ENCODE measurements around the gene PUS7. TPM values are rescaled to one million over a fixed set of nuclear protein-coding genes. Genes with fewer than 3 reads are reported as not detected.

PUS7 gene
- total RNA-seq, 1 experiment from 2014 or later: 29.1 TPM

DNA sequence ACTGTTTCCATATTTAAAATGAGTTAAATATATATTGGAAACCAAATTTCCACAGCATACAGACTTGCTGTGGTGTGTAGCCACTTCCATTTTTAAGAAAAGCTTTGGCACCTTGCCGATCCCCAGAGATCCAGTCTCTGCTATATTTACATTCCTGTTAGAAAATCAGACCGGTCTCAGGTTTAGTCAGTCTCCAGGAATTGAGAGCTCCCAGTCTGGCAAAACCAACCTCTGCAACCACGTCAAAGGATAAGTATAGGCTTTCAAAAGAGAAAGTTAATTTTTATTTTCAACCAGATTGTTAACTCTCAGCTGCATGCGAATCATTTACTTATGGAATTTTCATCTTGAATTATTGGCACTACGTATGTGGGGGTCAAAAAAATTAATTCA is 28.2 kb downstream of the PUS7 start:
- H3K9me3 Mint-ChIP-seq (ENCODE audit: low read depth, unreplicated experiment): no peaks in the 10 kb centered on the region
- peaks cover 24% of the 10 kb centered on the region for H3K4me1 Mint-ChIP-seq (ENCODE audit: low read depth, unreplicated experiment)
- intact Hi-C loops (cut with micrococcal nuclease; ENCODE audit: unreplicated experiment): no loop called here
- H3K36me3 Mint-ChIP-seq (ENCODE audit: insufficient read depth, unreplicated experiment): peaks cover 20% of the 10 kb centered on the region
- CTCF ChIA-PET: interaction anchor here (0.6 kb wide), 1 partner anchor 241 kb away, joined by 6 read pairs; no protein-coding TSS in a partner anchor
- peak; percentile 5 for DNase-seq
- TF ChIP-seq, protein P1, sequence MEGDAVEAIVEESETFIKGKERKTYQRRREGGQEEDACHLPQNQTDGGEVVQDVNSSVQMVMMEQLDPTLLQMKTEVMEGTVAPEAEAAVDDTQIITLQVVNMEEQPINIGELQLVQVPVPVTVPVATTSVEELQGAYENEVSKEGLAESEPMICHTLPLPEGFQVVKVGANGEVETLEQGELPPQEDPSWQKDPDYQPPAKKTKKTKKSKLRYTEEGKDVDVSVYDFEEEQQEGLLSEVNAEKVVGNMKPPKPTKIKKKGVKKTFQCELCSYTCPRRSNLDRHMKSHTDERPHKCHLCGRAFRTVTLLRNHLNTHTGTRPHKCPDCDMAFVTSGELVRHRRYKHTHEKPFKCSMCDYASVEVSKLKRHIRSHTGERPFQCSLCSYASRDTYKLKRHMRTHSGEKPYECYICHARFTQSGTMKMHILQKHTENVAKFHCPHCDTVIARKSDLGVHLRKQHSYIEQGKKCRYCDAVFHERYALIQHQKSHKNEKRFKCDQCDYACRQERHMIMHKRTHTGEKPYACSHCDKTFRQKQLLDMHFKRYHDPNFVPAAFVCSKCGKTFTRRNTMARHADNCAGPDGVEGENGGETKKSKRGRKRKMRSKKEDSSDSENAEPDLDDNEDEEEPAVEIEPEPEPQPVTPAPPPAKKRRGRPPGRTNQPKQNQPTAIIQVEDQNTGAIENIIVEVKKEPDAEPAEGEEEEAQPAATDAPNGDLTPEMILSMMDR (IDR thresholded peaks at IDR 0.05; ENCODE audit: unreplicated experiment): no peak
- BruUV-seq (replicated peaks): no TSS peak
- H3K4me3 Mint-ChIP-seq (ENCODE audit: low read depth, unreplicated experiment): no peak overlapping the region
- no peaks in the 10 kb centered on the region for H3K27me3 Mint-ChIP-seq (ENCODE audit: unreplicated experiment)
- H3K27ac Mint-ChIP-seq (ENCODE audit: unreplicated experiment): no peak overlapping the region

DNA sequence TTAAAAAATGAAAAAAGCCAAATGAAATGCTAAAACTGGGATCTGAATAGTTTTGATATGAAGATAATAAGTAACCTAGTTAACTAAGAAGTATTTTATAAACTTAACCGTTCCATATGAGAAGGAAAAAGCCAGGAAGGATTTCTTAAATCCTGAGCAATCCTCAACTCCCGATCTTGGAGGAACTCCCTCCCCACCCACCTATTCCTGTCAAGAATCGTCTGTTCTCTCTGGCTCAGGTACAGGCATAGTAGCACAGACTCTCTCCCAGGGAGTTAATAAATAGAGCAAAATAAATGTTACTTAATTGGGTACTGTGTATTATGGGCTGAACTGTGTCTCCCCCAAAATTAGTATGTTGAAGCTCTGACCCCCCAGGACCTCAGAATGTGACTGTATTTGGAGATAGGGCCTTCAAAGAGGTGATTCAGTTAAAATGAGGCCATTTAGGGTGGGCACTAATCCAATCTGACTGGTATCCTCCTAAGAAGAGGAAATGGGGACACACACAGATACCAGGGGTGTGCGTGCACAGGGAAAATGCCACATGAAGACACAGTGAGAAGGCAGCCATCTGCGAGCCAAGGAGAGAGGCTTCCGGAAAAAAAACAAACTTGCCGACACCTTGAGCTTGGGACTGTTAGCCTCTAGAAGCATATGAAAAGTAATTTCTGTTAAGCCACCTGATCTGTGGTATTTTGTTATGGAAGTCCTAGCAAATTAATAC is 28.7 kb downstream of the PUS7 start:
- CTCF ChIA-PET: interaction anchor here (0.6 kb wide), 1 partner anchor 241 kb away, joined by 6 read pairs; no protein-coding TSS in a partner anchor
- no peaks in the 10 kb centered on the region for H3K9me3 Mint-ChIP-seq (ENCODE audit: low read depth, unreplicated experiment)
- no peak for DNase-seq

DNA sequence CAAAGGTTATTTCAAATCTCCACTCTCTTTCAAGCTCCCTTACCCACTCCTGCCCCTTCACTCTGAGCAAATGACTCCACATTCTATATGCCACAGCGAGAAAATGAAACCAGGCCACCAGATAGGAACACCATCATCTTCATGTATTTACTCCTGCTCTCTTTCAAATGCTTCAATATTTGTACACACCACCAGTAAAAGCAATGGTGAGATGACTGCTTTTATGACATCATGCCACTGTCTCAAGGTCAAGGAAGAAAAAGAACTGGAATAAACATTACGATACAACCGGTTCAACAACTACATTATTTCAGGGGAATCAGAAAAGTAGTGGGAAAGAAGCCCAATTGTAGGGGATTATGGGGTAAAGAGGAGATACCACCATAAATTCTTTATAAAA is 32.7 kb downstream of the PUS7 start:
- H3K36me3 Mint-ChIP-seq (ENCODE audit: insufficient read depth, unreplicated experiment): peaks cover 22% of the 10 kb centered on the region
- intact Hi-C loops (cut with micrococcal nuclease; ENCODE audit: unreplicated experiment): no loop called here
- DNase-seq: no peak
- H3K9me3 Mint-ChIP-seq (ENCODE audit: low read depth, unreplicated experiment): no peaks in the 10 kb centered on the region
- peaks cover 8% of the 10 kb centered on the region for H3K4me1 Mint-ChIP-seq (ENCODE audit: low read depth, unreplicated experiment)
- H3K27ac Mint-ChIP-seq (ENCODE audit: unreplicated experiment): no peak overlapping the region
- no peak overlapping the region for H3K4me3 Mint-ChIP-seq (ENCODE audit: low read depth, unreplicated experiment)
- BruUV-seq (replicated peaks): no TSS peak
- CTCF ChIA-PET: no interaction called here
- H3K27me3 Mint-ChIP-seq (ENCODE audit: unreplicated experiment): no peaks in the 10 kb centered on the region
- TF ChIP-seq, protein P1 (IDR thresholded peaks at IDR 0.05; ENCODE audit: unreplicated experiment): no peak

More for the DNA sequence above, 28.7 kb downstream of the PUS7 start:
- Mint-ChIP-seq H3K27me3 (ENCODE audit: unreplicated experiment) (no peaks in the 10 kb centered on the region), H3K4me1 (ENCODE audit: low read depth, unreplicated experiment) (peaks cover 19% of the 10 kb centered on the region), H3K4me3 (ENCODE audit: low read depth, unreplicated experiment) (no peak overlapping the region), H3K27ac (ENCODE audit: unreplicated experiment) (no peak overlapping the region), H3K36me3 (ENCODE audit: insufficient read depth, unreplicated experiment) (peaks cover 16% of the 10 kb centered on the region)
- intact Hi-C loops (cut with micrococcal nuclease; ENCODE audit: unreplicated experiment): no loop called here
- TF ChIP-seq, protein P1 (IDR thresholded peaks at IDR 0.05; ENCODE audit: unreplicated experiment): no peak
- BruUV-seq (replicated peaks): no TSS peak

DNA sequence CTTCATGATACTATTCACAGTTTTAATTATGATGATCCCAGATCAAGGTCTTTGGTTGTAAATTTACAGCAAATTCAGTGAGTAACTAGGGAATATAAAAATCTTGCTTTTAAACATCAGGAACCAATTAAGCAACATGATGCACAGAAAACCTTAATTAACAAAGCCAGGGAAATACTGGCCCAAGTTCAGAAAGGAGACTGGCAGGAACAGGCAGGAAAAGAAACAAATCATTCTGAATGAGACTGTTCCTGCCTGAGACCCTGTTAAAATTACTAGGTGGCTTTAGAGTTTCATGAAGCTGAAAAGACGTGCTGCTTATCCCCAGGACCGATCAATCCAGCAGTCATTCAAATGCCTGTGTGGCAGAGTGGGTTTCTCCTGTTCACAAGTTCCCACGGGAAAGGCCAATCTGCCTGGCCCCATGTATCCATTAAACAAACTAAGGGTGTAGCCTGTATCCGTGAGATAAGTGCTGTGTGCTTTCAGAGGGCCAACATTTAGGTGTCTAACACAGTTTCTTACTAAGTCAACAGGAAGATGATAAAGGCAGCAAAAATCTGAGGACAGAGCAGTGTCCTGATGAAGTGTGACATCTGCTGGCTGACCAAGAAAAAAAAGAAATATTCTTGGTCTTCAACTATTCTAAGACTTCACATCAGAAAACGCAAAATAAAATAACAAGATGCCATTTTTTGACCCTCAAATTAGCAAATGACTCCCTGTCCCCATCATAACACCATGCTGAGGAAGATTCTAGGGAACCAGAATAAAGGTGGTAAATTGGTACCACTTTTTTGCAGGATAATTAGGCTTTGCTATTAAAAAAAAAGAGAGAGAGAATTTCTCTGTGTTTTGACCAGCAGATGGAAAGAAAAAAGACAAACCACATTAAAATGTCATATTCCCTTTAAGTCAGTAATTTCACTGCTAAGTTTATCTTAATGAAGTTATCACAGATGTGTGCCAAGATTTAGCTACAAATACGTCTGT is 34.2 kb downstream of the PUS7 start:
- Mint-ChIP-seq H3K27ac (ENCODE audit: unreplicated experiment) (no peak overlapping the region), H3K4me3 (ENCODE audit: low read depth, unreplicated experiment) (no peak overlapping the region), H3K9me3 (ENCODE audit: low read depth, unreplicated experiment) (no peaks in the 10 kb centered on the region), H3K36me3 (ENCODE audit: insufficient read depth, unreplicated experiment) (peaks cover 16% of the 10 kb centered on the region), H3K27me3 (ENCODE audit: unreplicated experiment) (no peaks in the 10 kb centered on the region), H3K4me1 (ENCODE audit: low read depth, unreplicated experiment) (peaks cover 8% of the 10 kb centered on the region)
- CTCF ChIA-PET: no interaction called here
- intact Hi-C loops (cut with micrococcal nuclease; ENCODE audit: unreplicated experiment): loop anchor here (1.0 kb wide), 1 partner anchor 87 kb away; no protein-coding TSS in a partner anchor
- TF ChIP-seq, protein P1 (IDR thresholded peaks at IDR 0.05; ENCODE audit: unreplicated experiment): no peak
- BruUV-seq (replicated peaks): no TSS peak
- peak; percentile 2 for DNase-seq

Measured in Calu3 (cell line).